AG04450 (cell line): ENCODE measurements around the gene SYNPR. TPM values are rescaled to one million over a fixed set of nuclear protein-coding genes. Genes with fewer than 3 reads are reported as not detected.

Source experiments
- CTCF ChIA-PET: fragments of 300-600, 350-600 bp; formaldehyde crosslinking; extraction: SDS; loops from one replicate; lab custom pipeline; 2022; ENCODE audit warnings: antibody characterized with exemption, inconsistent platforms; lab: Charles Lee
- POLR2A ChIA-PET: fragments of 350-600 bp; formaldehyde crosslinking; extraction: SDS; loops from one replicate; lab custom pipeline; 2021; ENCODE audit warnings: antibody characterized with exemption, inconsistent platforms; lab: Yijun Ruan, JAX
- DNase-seq: peaks from one replicate; pipeline ENCODE4 v3.0.0-alpha.2; 2011; ENCODE audit warnings: low read depth, low spot score
- H3K27ac ChIP-seq: one replicate; pipeline ENCODE4 v1.5.1; 2012; ENCODE audit warnings: low read depth, low read length, control low read depth
- H3K27me3 ChIP-seq: one replicate; pipeline ENCODE4 v1.6.0; 2012; ENCODE audit warnings: low read length; ENCODE audit not compliant: control insufficient read depth, insufficient read depth
- H3K4me3 ChIP-seq: 2 replicates; pipeline ENCODE4 v1.5.1; 2011; ENCODE audit warnings: mild to moderate bottlenecking, low read depth, low read length, control low read depth
- H3K9me3 ChIP-seq: 2 replicates; pipeline ENCODE4 v1.5.1; 2012; ENCODE audit warnings: low read length; ENCODE audit not compliant: control insufficient read depth, insufficient read depth
- CTCF ChIP-seq: IDR thresholded peaks from 2 replicates; pipeline ENCODE4 v1.5.1; 2011; ENCODE audit warnings: low read depth, low read length, control low read depth, inconsistent platforms
- polyA plus RNA-seq: library from polyadenylated mRNA; depleted of rRNA; stranded (reverse); fragments of >200 nt; gene quantifications from 2 replicates; pipeline ENCODE4 v1.2.3, GENCODE V29; 2011

The SYNPR gene
- polyA plus RNA-seq, 1 experiment = not detected

DNA sequence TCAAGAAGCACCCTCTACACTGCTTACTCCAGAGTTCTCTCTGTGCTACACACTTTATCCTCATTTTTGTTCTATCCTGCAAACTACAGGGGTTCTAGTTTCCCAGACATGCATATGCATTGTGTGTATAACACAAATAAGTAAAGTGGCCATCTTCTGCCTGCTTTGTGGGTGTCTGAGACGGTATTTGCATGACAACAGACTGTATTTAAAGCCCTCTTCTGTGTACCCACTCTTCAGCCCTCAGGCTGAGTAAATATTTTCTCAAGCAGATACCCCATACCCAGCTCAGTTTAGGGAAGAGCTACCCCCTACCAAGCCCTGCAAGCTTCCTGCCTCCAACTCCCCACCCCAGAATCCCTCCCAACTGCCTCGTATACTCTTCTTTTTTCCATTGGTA, 31.7 kb downstream of the SYNPR start:
- CTCF ChIA-PET = no interaction called here
- H3K4me3 ChIP-seq = no peak overlapping the region
- no peak for TF ChIP-seq CTCF
- no peak for DNase-seq
- H3K9me3 ChIP-seq = no peaks in the 10 kb centered on the region
- H3K27me3 ChIP-seq = no peaks in the 10 kb centered on the region
- no peak overlapping the region for H3K27ac ChIP-seq
- POLR2A ChIA-PET = no interaction called here

GRCh38 chr3:63323766-63324165, 45.7 kb downstream of the SYNPR start:
- ChIA-PET CTCF (no interaction called here), POLR2A (no interaction called here)
- no peak for TF ChIP-seq CTCF

DNA sequence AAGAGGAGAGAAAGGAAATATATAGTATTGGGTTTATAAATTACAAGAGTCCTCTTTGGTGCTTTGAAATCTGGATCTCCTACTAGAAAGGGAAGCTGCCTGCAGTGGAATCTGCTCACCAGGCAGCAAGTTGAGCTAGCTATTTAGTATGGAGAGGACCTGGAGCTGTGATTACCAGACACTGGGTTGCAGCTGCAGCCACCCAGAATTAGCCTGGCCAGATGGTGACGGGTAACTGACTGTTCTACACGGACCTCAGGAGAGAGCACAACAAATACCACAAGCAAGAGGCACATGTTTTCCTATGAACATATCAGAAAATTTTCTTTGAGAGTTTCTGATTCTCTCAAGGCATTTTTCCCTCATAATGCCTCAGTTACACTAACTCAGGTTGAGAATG, 46.5 kb downstream of the SYNPR start:
- no peak overlapping the region for H3K27ac ChIP-seq
- H3K9me3 ChIP-seq = no peaks in the 10 kb centered on the region
- no peak overlapping the region for H3K4me3 ChIP-seq
- ChIA-PET POLR2A (no interaction called here), CTCF (interaction anchor here (0.6 kb wide), 1 partner anchor 24 kb away, joined by 4 read pairs; no protein-coding TSS in a partner anchor)
- no peak for TF ChIP-seq CTCF
- no peak for DNase-seq
- no peaks in the 10 kb centered on the region for H3K27me3 ChIP-seq

More at GRCh38 chr3:63323766-63324165, 45.7 kb downstream of the SYNPR start:
- no peaks in the 10 kb centered on the region for H3K9me3 ChIP-seq
- H3K27ac ChIP-seq = no peak overlapping the region
- no peak overlapping the region for H3K4me3 ChIP-seq
- DNase-seq = no peak
- H3K27me3 ChIP-seq = no peaks in the 10 kb centered on the region

DNA sequence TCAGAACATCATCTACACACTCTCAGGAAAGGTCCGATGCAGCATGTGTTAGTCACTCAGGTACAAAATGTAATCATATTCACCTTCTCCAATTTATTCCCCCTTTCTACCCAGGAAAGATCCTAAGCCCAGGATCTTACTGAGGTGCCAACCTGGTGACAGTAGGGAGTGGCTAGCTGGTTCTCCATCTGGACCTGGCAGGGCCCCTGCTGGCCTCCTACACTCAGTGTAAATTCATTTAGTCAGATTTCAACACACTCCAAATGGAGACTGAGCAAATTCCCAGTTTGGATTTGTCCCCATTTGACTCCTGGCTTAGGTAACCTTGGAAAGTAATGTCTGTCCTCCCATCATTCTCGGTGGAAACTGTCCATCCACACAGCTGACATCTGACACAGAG, 47.3 kb downstream of the SYNPR start:
- no peaks in the 10 kb centered on the region for H3K27me3 ChIP-seq
- H3K27ac ChIP-seq = no peak overlapping the region
- no peaks in the 10 kb centered on the region for H3K9me3 ChIP-seq
- CTCF ChIA-PET = interaction anchor here (0.6 kb wide), 1 partner anchor 23 kb away, joined by 4 read pairs; no protein-coding TSS in a partner anchor
- no peak for TF ChIP-seq CTCF
- POLR2A ChIA-PET = no interaction called here
- no peak overlapping the region for H3K4me3 ChIP-seq
- no peak for DNase-seq

GRCh38 chr3:63328365-63328764, 50.3 kb downstream of the SYNPR start:
- CTCF ChIA-PET = interaction anchor here (0.7 kb wide), 1 partner anchor 21 kb away, joined by 4 read pairs; no protein-coding TSS in a partner anchor

More at GRCh38 chr3:63328365-63328764, 50.3 kb downstream of the SYNPR start:
- POLR2A ChIA-PET = no interaction called here
- no peak overlapping the region for H3K4me3 ChIP-seq
- DNase-seq = no peak
- H3K27me3 ChIP-seq = no peaks in the 10 kb centered on the region
- H3K27ac ChIP-seq = no peak overlapping the region
- TF ChIP-seq CTCF = no peak
- no peaks in the 10 kb centered on the region for H3K9me3 ChIP-seq
